Bronchial epithelial cell (primary cell): Measurements from ENCODE around the gene TMTC1. TPM values are rescaled to one million over a fixed set of nuclear protein-coding genes. Genes with fewer than 3 reads are reported as not detected.

Experiments used
- DNase-seq: peaks from one replicate; pipeline ENCODE4 v3.0.0-alpha.2; 2010; ENCODE audit warnings: low read depth
- FAIRE-seq: peaks from 2 replicates; lab custom pipeline; 2011; peaks lifted over from hg19 to GRCh38; lab: Jason Lieb, UNC
- H3K27me3 ChIP-seq: 2 replicates; pipeline ENCODE4 v1.5.1; 2011; ENCODE audit warnings: low read length; ENCODE audit not compliant: control insufficient read depth, insufficient read depth
- H3K36me3 ChIP-seq: 2 replicates; pipeline ENCODE4 v1.5.1; 2011; ENCODE audit warnings: low read length; ENCODE audit not compliant: control insufficient read depth, insufficient read depth
- H3K4me3 ChIP-seq: 2 replicates; pipeline ENCODE4 v1.5.1; 2011; ENCODE audit warnings: mild to moderate bottlenecking, low read depth, low read length, control low read depth
- CTCF ChIP-seq: IDR thresholded peaks from 2 replicates; pipeline ENCODE4 v1.5.1; 2011; ENCODE audit warnings: mild to moderate bottlenecking, moderate library complexity, low read length, control low read depth, inconsistent platforms; ENCODE audit not compliant: insufficient read depth, severe bottlenecking
- total RNA-seq: library from RNA; depleted of rRNA; stranded (reverse); fragments of >200 nt; gene quantifications from 2 replicates; pipeline ENCODE4 v1.2.1, GENCODE V29; 2014

The TMTC1 gene
- total RNA-seq, 1 donor from 2014 or later: 4.5 TPM

- no peak overlapping the region for H3K4me3 ChIP-seq
- no peak for FAIRE-seq
- no peaks in the 10 kb centered on the region for H3K27me3 ChIP-seq
- DNase-seq: no peak
- no peak for TF ChIP-seq CTCF
- no peaks in the 10 kb centered on the region for H3K36me3 ChIP-seq
These were observed 80.8 kb downstream of the TMTC1 start for GRCh38 chr12:29702972-29703371.

GRCh38 chr12:29702222-29702621 is 81.5 kb downstream of the TMTC1 start:
- no peak for TF ChIP-seq CTCF
- no peak overlapping the region for H3K4me3 ChIP-seq
- no peak for DNase-seq
- no peaks in the 10 kb centered on the region for H3K27me3 ChIP-seq
- FAIRE-seq: no peak
- no peaks in the 10 kb centered on the region for H3K36me3 ChIP-seq

- Histone ChIP-seq H3K27me3 (no peaks in the 10 kb centered on the region), H3K4me3 (no peak overlapping the region), H3K36me3 (no peaks in the 10 kb centered on the region)
- TF ChIP-seq CTCF: no peak
- FAIRE-seq (no peak), DNase-seq (no peak)
These were observed 82.8 kb downstream of the TMTC1 start for GRCh38 chr12:29700761-29701481.

- Histone ChIP-seq H3K4me3 (no peak overlapping the region), H3K36me3 (no peaks in the 10 kb centered on the region), H3K27me3 (no peaks in the 10 kb centered on the region)
- FAIRE-seq (no peak), DNase-seq (no peak)
- no peak for TF ChIP-seq CTCF
These were observed 85.0 kb downstream of the TMTC1 start for GRCh38 chr12:29698756-29699155.

GRCh38 chr12:29695800-29696199 is 87.9 kb downstream of the TMTC1 start:
- Histone ChIP-seq H3K4me3 (no peak overlapping the region), H3K36me3 (no peaks in the 10 kb centered on the region), H3K27me3 (no peaks in the 10 kb centered on the region)
- DNase-seq (no peak), FAIRE-seq (no peak)
- TF ChIP-seq CTCF: no peak

GRCh38 chr12:29695026-29695425 is 88.7 kb downstream of the TMTC1 start:
- FAIRE-seq (no peak), DNase-seq (no peak)
- H3K4me3 ChIP-seq: no peak overlapping the region
- TF ChIP-seq CTCF: no peak
- no peaks in the 10 kb centered on the region for H3K27me3 ChIP-seq
- H3K36me3 ChIP-seq: no peaks in the 10 kb centered on the region
